NCI-H226 (cell line): ENCODE measurements around the gene CDC42SE1.

ENCODE experiments used
- DNase-seq: peaks from one replicate; pipeline ENCODE4 v3.0.0-alpha.2; 2015

The CDC42SE1 gene

GRCh38 chr1:151008244-151009205 lies 50.9 kb downstream of the CDC42SE1 start, which contains the start of gene PRUNE1:
PRUNE1 (plus strand) TSS chr1:151008449; CDS start chr1:151008633, 184 bp downstream.
- peak; percentile 88 for DNase-seq

GRCh38 chr1:151007853-151008243 lies 51.6 kb downstream of the CDC42SE1 start:
- no peak for DNase-seq

DNA sequence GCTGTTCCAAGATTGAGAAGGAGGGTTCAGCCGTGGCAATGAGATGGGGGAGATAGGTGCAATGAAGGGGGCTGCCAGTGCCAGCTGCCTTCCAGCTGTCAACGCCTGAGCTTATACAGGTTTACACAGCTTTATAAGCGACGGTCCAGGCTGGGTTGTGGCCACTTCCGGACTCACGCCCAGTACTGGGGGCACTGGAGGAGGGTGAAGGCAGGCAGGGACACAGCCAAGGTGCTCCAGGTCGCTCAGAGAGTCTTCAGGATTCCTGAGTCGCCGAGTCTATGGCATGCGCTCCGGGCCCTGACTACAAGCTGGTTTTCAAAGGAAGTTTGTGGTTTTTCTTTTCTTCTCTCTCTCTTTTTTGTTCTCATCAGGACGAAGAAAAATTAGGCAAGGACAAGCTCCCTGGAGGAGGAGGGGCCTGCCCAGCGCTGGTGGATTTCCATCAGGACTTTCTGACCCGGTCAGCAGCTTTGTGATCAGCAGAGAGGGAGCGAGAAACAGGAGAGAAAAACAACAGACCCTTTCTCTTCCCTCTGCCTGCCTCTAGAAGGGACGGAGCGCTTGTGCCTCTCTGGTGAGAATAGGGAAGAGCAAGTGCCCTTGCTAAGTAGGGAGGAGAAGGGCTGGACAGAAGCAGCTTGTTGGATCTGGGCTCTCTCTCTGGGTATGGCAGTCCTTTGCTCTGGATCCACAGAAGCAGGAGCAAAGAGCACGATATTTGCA lies 52.9 kb downstream of the CDC42SE1 start, which contains the start of gene MINDY1:
TSS of gene MINDY1 (minus strand) at position 576 of the 726 bp plus-strand sequence. CDS start 4,285 bp downstream, outside the sequence.
- DNase-seq: peak; percentile 73

GRCh38 chr1:151005729-151006319 lies 53.6 kb downstream of the CDC42SE1 start:
- DNase-seq: no peak

DNA sequence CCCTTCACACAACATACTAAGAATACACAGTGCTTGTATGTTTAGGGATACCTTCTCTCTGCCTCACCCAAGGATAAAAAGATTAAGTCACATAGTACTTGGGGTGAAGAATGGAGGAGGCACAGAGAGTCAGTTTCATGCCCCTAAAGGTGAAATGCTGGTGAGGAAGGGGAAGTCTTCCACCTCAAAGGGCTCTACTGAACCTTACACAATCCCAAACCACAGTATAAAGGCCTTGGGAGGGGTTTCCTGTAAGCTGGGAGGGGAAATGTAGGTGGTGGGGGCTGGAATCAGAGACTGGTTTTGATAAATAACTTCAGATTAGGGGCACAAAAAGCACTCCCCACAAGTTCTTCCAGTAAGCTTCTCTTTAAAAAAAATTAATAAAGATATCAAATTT lies 56.2 kb downstream of the CDC42SE1 start:
- no peak for DNase-seq

DNA sequence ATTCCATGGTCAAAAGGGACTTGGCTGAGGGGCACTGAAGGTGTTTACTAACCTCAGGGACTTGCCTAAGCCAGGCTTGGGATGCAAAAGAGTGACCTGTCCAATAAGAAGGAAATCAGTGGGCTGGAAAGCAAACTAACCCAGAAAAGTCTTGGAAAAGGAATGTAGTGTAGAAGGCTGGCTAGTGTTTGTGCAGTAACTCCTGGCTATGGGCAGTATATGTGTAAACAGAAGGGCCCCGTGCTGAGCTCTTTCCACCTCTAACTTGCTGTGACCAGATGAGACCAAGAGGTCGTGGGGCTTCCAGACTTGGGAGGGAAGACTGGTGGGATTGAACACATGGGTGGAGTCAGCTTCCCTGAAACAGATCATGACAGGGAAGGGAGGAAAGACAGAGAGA lies 56.8 kb downstream of the CDC42SE1 start:
- no peak for DNase-seq

- DNase-seq: no peak
Measured at GRCh38 chr1:151002051-151002450, 57.4 kb downstream of the CDC42SE1 start.

GRCh38 chr1:151001602-151002001 lies 57.8 kb downstream of the CDC42SE1 start:
- DNase-seq: no peak
